Lower lobe of right lung (tissue), 2 donors: Measurements from ENCODE around the gene SASS6. TPM values are rescaled to one million over a fixed set of nuclear protein-coding genes. Genes with fewer than 3 reads are reported as not detected.

ENCODE experiments used
- ATAC-seq, 2 donors: fragments of 200-7000 bp; cut with Tn5 transposase; one replicate each; pipeline ENCODE4 v1.9.1; 2020 to 2022; ENCODE audit warnings: mild to moderate bottlenecking in 2 of 2, moderate library complexity in 2 of 2
- DNase-seq: peaks from one replicate; pipeline ENCODE4 v3.0.0-alpha.2; 2020
- H3K27ac ChIP-seq: fragments of 200-600 bp; one replicate; pipeline ENCODE4 v1.8.0; 2022
- H3K27me3 ChIP-seq: fragments of 200-600 bp; one replicate; pipeline ENCODE4 v1.8.0; 2022; ENCODE audit warnings: low read depth
- H3K36me3 ChIP-seq: fragments of 200-600 bp; one replicate; pipeline ENCODE4 v1.8.0; 2022; ENCODE audit warnings: mild to moderate bottlenecking
- H3K4me1 ChIP-seq: fragments of 200-600 bp; one replicate; pipeline ENCODE4 v1.8.0; 2022
- H3K4me3 ChIP-seq: fragments of 200-600 bp; one replicate; pipeline ENCODE4 v1.8.0; 2022; ENCODE audit warnings: mild to moderate bottlenecking
- H3K9me3 ChIP-seq: fragments of 200-600 bp; one replicate; pipeline ENCODE4 v1.8.0; 2022
- intact Hi-C: fragments of 100-400 bp; cut with DNase I; formaldehyde crosslinking; loops from one replicate; pipeline ENCODE4 v1.11.0; 2022
- total RNA-seq: library from RNA; stranded (reverse); fragmentation: NEBNext Ultra II Directional; extraction: Animal tissue kit (Norgen Biotek cat#: 25700); gene quantifications from one replicate; pipeline ENCODE4 v1.2.1, GENCODE V29; 2021
- TF ChIP-seq, protein P1 (sequence below): fragments of 200-600 bp; IDR thresholded peaks from one replicate; pipeline ENCODE4 v1.8.0; 2022; ENCODE audit warnings: antibody characterized with exemption, mild to moderate bottlenecking
- donor health status: DM: no; HTN: yes; CAD: no; lungs with severe emphysema.

Gene SASS6
- total RNA-seq, 1 donor from 2014 or later, result 3.0 TPM

DNA sequence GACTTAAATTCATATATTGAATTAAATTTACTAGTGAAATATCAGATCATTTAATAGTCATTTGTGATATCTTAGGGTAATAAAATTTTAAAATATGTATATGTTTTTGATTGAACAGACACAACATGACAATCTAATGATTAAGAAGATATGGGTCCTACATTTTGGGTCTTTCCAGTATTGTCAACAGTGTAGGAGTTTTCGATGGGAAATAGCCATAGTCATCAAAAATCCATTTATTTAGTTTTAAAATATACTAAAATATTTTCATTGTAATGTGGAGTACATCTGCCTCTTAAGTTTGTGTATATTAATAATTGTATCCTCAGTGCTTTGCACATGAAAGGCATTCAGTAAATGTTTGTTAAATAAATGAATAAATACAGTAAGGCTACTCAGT lies 14.2 kb upstream of the SASS6 start:
- intact Hi-C loops, result no loop called here
- TF ChIP-seq, protein P1, sequence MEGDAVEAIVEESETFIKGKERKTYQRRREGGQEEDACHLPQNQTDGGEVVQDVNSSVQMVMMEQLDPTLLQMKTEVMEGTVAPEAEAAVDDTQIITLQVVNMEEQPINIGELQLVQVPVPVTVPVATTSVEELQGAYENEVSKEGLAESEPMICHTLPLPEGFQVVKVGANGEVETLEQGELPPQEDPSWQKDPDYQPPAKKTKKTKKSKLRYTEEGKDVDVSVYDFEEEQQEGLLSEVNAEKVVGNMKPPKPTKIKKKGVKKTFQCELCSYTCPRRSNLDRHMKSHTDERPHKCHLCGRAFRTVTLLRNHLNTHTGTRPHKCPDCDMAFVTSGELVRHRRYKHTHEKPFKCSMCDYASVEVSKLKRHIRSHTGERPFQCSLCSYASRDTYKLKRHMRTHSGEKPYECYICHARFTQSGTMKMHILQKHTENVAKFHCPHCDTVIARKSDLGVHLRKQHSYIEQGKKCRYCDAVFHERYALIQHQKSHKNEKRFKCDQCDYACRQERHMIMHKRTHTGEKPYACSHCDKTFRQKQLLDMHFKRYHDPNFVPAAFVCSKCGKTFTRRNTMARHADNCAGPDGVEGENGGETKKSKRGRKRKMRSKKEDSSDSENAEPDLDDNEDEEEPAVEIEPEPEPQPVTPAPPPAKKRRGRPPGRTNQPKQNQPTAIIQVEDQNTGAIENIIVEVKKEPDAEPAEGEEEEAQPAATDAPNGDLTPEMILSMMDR, result no peak
- no peaks in the 10 kb centered on the region for H3K9me3 ChIP-seq
- ATAC-seq, result no peak
- DNase-seq, result no peak
- H3K4me3 ChIP-seq, result no peak overlapping the region
- peaks cover 81% of the 10 kb centered on the region for H3K36me3 ChIP-seq
- H3K27me3 ChIP-seq, result no peaks in the 10 kb centered on the region
- no peak overlapping the region for H3K27ac ChIP-seq
- no peaks in the 10 kb centered on the region for H3K4me1 ChIP-seq

DNA sequence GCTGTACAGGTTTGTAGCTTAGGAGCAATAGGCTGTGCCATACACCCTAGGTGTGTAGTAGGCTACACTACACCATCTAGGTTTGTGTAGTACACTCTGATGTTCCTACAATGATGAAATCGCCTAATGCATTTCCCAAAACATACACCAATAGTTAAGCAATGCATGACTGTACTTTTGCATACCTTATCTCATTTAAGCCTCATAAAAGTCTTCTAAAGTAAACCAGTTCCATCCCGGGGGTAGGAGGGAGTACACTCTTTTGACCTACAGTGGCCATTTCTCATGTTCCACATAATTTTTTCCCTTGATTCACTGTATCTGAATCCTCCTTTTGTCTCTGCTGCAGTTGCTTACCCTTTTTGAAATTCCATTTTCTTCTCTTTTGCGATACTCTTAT lies 12.4 kb upstream of the SASS6 start:
- Histone ChIP-seq H3K9me3 (no peaks in the 10 kb centered on the region), H3K4me3 (no peak overlapping the region), H3K27me3 (no peaks in the 10 kb centered on the region), H3K4me1 (no peaks in the 10 kb centered on the region), H3K36me3 (peaks cover 97% of the 10 kb centered on the region), H3K27ac (no peak overlapping the region)
- ATAC-seq, result no peak
- TF ChIP-seq, protein P1, result no peak
- no peak for DNase-seq
- intact Hi-C loops, result no loop called here

DNA sequence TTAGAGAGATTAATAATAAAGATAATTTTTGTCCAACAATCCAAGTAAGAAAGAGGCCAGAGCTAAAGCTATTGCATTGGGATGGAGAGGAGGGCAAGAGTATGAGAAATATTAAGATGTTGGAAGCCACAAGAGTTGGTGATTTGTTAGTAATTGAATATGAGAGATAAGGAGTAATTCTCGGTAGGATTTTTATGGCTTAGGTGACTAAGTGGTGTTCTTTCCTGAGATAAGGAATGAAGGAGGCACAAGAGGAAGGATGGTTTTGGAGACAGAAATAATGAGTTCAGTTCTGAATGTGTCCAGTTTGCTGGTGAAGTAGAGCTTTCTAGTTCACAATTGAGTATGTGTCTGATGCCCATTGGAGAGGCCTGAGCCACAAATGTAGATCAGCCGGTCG lies 9.6 kb upstream of the SASS6 start:
- Histone ChIP-seq H3K27me3 (no peaks in the 10 kb centered on the region), H3K27ac (no peak overlapping the region), H3K36me3 (peaks cover 100% of the 10 kb centered on the region), H3K4me1 (no peaks in the 10 kb centered on the region), H3K4me3 (no peak overlapping the region), H3K9me3 (no peaks in the 10 kb centered on the region)
- DNase-seq (no peak), ATAC-seq (no peak)
- intact Hi-C loops, result no loop called here
- TF ChIP-seq, protein P1, result no peak

DNA sequence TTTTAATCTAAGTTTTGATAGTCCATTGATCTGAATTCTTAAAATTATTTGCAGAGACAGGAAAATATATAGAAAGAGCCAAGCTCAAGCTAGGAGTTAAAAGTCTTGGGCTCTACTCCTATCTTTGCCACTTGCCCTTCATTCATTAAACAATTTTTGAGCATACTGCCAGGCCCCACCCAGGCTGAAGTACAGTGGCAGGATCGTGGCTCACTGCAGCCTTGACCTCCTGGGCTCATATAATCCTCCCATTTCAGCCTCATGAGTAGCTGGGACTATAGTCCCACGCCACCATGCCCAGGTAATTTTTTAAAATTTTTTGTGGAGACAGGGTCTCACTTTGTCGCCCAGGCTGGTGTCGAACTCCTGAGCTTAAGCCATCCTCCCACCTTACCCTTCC lies 8.5 kb upstream of the SASS6 start:
- H3K36me3 ChIP-seq, result peaks cover 95% of the 10 kb centered on the region
- intact Hi-C loops, result no loop called here
- no peak for DNase-seq
- H3K27me3 ChIP-seq, result no peaks in the 10 kb centered on the region
- no peak for ATAC-seq
- H3K27ac ChIP-seq, result no peak overlapping the region
- H3K9me3 ChIP-seq, result no peaks in the 10 kb centered on the region
- TF ChIP-seq, protein P1, result no peak
- no peaks in the 10 kb centered on the region for H3K4me1 ChIP-seq
- H3K4me3 ChIP-seq, result no peak overlapping the region

DNA sequence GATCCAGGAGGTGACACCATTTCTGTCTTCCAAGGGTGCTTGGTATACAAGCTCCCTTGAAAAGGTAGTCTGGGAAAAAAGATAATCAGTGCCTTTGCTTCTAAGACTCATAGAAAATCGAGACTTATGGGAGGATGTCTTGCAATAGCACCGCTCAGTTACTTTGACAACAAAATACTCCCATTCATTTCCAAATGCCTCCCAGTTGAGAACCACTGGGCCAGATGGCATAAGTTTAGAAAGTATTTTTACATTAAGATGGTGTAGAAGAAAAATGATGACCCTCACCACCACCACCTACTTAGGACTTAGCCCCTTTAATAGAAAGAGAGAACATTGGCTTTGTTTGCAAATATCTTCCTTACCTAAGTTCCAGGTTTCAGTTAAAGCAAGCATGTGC lies 4.9 kb upstream of the SASS6 start:
- Histone ChIP-seq H3K4me1 (peaks cover 20% of the 10 kb centered on the region), H3K9me3 (no peaks in the 10 kb centered on the region), H3K4me3 (no peak overlapping the region), H3K27ac (no peak overlapping the region), H3K27me3 (no peaks in the 10 kb centered on the region), H3K36me3 (peaks cover 60% of the 10 kb centered on the region)
- DNase-seq (no peak), ATAC-seq (no peak)
- intact Hi-C loops, result no loop called here
- TF ChIP-seq, protein P1, result no peak

DNA sequence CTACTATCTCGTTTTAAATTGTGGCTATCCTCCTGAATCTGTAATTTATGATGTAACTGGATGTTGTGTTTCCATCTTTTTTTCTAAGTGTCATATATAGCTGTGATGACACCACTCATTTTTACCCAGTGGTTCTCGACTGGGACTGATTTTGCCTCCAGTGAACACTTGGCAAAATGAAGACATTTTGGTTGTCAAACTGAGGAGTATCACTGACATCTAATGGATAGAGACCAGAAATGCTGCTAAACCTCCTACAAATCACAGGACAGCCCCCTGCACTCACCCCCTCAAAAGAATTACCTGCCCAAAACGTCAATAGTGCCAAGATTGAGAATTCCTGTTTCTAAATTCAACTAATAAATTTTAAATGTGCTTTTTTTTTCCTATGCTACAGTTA lies 2.1 kb upstream of the SASS6 start:
- ATAC-seq (no peak), DNase-seq (no peak)
- H3K9me3 ChIP-seq, result no peaks in the 10 kb centered on the region
- TF ChIP-seq, protein P1, result no peak
- no peak overlapping the region for H3K27ac ChIP-seq
- no peaks in the 10 kb centered on the region for H3K27me3 ChIP-seq
- peaks cover 31% of the 10 kb centered on the region for H3K4me1 ChIP-seq
- peaks cover 32% of the 10 kb centered on the region for H3K36me3 ChIP-seq
- no peak overlapping the region for H3K4me3 ChIP-seq
- intact Hi-C loops, result no loop called here
